ENCODE data around the gene PGP. TPM values are rescaled to one million over a fixed set of nuclear protein-coding genes. Genes with fewer than 3 reads are reported as not detected.

The PGP gene
- total and polyA plus RNA-seq, 12 donors = 21.1 to 48.3 (median 27.3) TPM

DNA sequence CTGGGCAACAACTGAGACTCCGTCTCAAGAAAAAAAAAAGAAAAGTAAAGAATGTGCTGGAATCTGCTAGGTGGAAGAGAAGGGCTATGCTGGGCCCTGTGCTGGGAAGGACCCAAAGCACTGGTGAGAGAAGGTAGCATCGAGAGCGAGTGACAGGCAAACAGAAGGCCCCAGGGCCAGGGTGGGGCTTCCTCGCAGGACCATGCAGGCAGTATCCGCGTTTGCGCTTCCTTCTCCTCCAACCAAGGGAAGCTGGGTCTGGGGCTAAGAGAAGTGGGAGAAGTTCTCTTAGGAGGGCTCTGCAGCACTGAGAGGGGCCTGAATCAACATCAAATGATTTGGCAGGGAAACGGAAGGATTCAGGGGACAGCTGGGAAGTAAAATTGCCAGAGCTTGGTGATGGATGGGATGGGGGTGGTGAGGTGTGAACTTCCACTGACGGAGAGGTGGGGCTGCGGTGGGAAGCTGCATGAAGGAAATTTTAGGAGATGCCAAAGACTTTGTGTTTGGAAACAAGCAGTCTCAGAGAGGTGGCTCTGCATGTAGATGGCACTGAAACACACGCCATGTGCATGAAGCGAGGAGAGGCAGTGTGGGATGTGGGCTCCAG is 42.0 kb upstream of the PGP start:
- intact Hi-C loops (cut with DNase I) = loop anchor here in 1 of 10 donors (10.0 kb wide), 1 partner anchor 232 kb away; the partner anchor contains the start of gene NHERF2
- TF ChIP-seq, protein P1, sequence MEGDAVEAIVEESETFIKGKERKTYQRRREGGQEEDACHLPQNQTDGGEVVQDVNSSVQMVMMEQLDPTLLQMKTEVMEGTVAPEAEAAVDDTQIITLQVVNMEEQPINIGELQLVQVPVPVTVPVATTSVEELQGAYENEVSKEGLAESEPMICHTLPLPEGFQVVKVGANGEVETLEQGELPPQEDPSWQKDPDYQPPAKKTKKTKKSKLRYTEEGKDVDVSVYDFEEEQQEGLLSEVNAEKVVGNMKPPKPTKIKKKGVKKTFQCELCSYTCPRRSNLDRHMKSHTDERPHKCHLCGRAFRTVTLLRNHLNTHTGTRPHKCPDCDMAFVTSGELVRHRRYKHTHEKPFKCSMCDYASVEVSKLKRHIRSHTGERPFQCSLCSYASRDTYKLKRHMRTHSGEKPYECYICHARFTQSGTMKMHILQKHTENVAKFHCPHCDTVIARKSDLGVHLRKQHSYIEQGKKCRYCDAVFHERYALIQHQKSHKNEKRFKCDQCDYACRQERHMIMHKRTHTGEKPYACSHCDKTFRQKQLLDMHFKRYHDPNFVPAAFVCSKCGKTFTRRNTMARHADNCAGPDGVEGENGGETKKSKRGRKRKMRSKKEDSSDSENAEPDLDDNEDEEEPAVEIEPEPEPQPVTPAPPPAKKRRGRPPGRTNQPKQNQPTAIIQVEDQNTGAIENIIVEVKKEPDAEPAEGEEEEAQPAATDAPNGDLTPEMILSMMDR (IDR thresholded peaks at IDR 0.05) = no peak
- no peak overlapping the region for H3K4me3 ChIP-seq
- no peak overlapping the region for H3K27ac ChIP-seq
- H3K4me1 ChIP-seq = peaks cover 4 to 11% (median 7%) of the 10 kb centered on the region in 9 donors
- ATAC-seq (no peak), DNase-seq (no peak)
- WGBS, 2 donors = 86 to 89% methylated on average over 12 of the region's 12 CpGs
- no peaks in the 10 kb centered on the region for H3K27me3 ChIP-seq
- peaks cover 9 to 98% (median 76%) of the 10 kb centered on the region in 9 donors for H3K36me3 ChIP-seq
- H3K9me3 ChIP-seq = no peaks in the 10 kb centered on the region

DNA sequence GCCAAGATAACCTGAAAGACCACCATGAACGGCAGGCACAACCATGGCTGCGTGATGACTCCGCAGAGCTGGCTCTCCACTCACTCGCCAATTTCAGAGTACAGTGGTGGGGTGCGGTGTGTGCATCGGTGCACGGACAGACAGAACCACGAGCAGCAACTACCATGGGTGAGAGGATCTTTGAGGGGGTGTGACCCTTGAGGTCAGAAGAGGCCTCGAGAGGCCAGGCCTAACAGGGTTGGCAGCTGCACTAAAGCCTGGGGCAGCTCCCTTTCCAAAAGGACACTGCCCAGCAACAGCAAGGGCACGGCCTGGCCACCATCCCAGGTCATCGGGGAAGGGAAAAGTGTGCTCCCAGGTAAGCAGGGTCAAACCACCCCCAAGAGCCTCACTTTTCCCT is 38.7 kb upstream of the PGP start:
- H3K27me3 ChIP-seq = no peaks in the 10 kb centered on the region
- H3K36me3 ChIP-seq = peaks cover 4 to 71% (median 49%) of the 10 kb centered on the region in 9 donors
- TF ChIP-seq, protein P1 (IDR thresholded peaks at IDR 0.05) = no peak
- intact Hi-C loops (cut with DNase I) = loop anchor here in 3 of 10 donors (5.0 to 10.0 kb wide), 4 partner anchors 96 to 249 kb away; partner anchors contain the start of genes NHERF2 (in 1 of the 3) and TRAF7 (in 1 of the 3)
- H3K27ac ChIP-seq = no peak overlapping the region
- H3K4me1 ChIP-seq = peaks cover 7 to 28% (median 18%) of the 10 kb centered on the region in 9 donors
- H3K9me3 ChIP-seq = no peaks in the 10 kb centered on the region
- no peak for ATAC-seq
- 85 to 90% methylated on average over 11 of the region's 11 CpGs for WGBS, 2 donors
- no peak for DNase-seq
- H3K4me3 ChIP-seq = no peak overlapping the region

DNA sequence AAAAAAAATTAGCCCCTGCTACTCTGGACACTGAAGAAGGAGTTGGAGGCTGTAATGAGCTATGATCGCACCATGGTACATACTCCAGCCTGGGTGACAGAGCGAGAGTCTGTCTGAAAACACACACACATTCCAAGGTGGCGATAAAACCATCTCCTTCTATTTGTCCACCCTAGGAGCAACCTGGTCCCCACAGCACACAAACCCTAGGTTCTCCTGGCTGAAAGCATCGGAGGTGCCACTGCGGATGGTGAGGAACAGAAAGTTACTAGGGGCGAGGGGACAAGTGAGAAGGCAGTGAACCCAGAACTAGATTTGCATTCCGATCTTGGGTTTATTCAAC is 38.1 kb upstream of the PGP start:
- peaks cover 4 to 68% (median 44%) of the 10 kb centered on the region in 9 donors for H3K36me3 ChIP-seq
- no peak overlapping the region for H3K27ac ChIP-seq
- no peaks in the 10 kb centered on the region for H3K9me3 ChIP-seq
- peaks cover 7 to 28% (median 18%) of the 10 kb centered on the region in 9 donors for H3K4me1 ChIP-seq
- H3K4me3 ChIP-seq = no peak overlapping the region
- DNase-seq = no peak
- intact Hi-C loops (cut with DNase I) = loop anchor here in 3 of 10 donors (5.0 to 10.0 kb wide), 4 partner anchors 95 to 250 kb away; partner anchors contain the start of genes NHERF2 (in 1 of the 3) and TRAF7 (in 1 of the 3)
- no peak for ATAC-seq
- WGBS, 2 donors = 95 to 97% methylated on average over 7 of the region's 7 CpGs
- TF ChIP-seq, protein P1 (IDR thresholded peaks at IDR 0.05) = no peak
- no peaks in the 10 kb centered on the region for H3K27me3 ChIP-seq

DNA sequence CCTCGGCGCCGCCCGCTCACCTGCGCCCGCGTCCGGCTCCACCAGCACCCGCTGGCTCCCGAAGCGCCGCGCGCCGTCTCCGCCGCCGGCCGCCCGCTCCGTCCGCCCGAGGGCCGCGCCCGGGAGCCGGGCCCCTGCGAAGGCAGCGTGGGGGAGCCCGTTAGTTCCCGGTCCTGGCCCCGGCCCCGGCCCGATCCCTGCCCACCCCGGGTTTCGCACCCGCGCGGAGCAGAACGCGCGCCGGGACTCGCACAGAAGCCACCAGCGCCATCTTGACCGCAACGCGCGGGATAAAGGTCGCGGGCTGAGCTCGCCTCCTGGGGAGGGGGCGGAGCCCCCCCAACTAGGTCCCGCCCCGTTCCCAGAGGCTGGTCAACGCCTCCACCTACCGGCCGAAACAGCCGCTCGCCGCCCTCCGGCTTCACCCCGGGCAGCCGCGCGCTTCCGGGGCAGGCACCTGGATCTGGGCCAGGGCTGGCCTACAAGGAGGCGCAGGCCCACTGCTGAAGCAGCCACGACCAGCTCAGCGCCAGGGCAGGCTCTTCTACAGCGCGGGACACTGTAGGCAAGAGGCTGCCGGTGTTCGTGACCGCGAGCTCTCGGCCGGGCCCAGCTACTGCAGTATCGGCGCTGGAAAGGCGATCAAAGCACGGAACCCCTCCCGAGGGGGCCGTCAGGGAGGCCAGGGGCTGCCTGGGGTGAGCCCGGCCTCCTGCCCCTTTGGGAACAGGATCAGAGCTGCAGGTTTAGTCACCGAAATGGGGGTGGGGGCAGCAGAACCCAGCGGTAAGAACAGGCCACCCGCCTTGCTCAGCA is 36.9 kb upstream of the PGP start, which contains the start of gene ECI1:
ECI1 (minus strand) TSS at position 292 of the 816 bp plus-strand sequence; CDS start at position 271, 21 bp downstream.
- WGBS, 2 donors = 2% methylated on average over 68 to 88 of the region's 88 CpGs
- TF ChIP-seq, protein P1 (IDR thresholded peaks at IDR 0.05) = peak; percentile 57 to 94 (median 79)
- DNase-seq = peak; percentile 96 to 99
- intact Hi-C loops (cut with DNase I) = loop anchor here in 3 of 10 donors (5.0 to 10.0 kb wide), 4 partner anchors 94 to 251 kb away; partner anchors contain the start of genes NHERF2 (in 1 of the 3) and TRAF7 (in 1 of the 3)
- Histone ChIP-seq H3K4me1 (peaks cover 7 to 28% (median 18%) of the 10 kb centered on the region in 9 donors), H3K9me3 (no peaks in the 10 kb centered on the region), H3K4me3 (peak within 1 kb of the TSS; percentile 46 to 99 (median 76)), H3K27ac (peak within 1 kb of the TSS; percentile 82 to 98 (median 94)), H3K27me3 (no peaks in the 10 kb centered on the region), H3K36me3 (peaks cover 4 to 64% (median 34%) of the 10 kb centered on the region in 9 donors)
- ATAC-seq = peak; percentile 96 to 99 (median 98)
